ENCODE measurements around the gene NET1.

NET1 gene

GRCh38 chr10:5496261-5497250, 84.2 kb downstream of the NET1 start:
- peaks cover 16% of the 10 kb centered on the region for H3K9me3 ChIP-seq (ENCODE audit: control insufficient read depth, insufficient read depth, low read depth, low read length)
- no peaks in the 10 kb centered on the region for H3K36me3 ChIP-seq (ENCODE audit: control insufficient read depth, insufficient read depth, low read length)
- no peak overlapping the region for H3K9ac ChIP-seq (ENCODE audit: low read length)
- H3K4me3 ChIP-seq (ENCODE audit: low read depth, low read length), result no peak overlapping the region
- no peak overlapping the region for H3K27ac ChIP-seq (ENCODE audit: low read depth, low read length)
- H3K4me1 ChIP-seq (ENCODE audit: control insufficient read depth, insufficient read depth, low read length), result peaks cover 5% of the 10 kb centered on the region; the same call in 1 of the 2 replicates
- H3K27me3 ChIP-seq (ENCODE audit: control insufficient read depth, insufficient read depth, low read length), result peaks cover 7% of the 10 kb centered on the region; the same call in 1 of the 2 replicates

- Histone ChIP-seq H3K27me3 (ENCODE audit: control insufficient read depth, insufficient read depth, low read length) (peaks cover 7% of the 10 kb centered on the region; the same call in 1 of the 2 replicates), H3K4me3 (ENCODE audit: low read depth, low read length) (no peak overlapping the region), H3K9ac (ENCODE audit: low read length) (no peak overlapping the region), H3K4me1 (ENCODE audit: control insufficient read depth, insufficient read depth, low read length) (peaks cover 5% of the 10 kb centered on the region; the same call in 1 of the 2 replicates), H3K27ac (ENCODE audit: low read depth, low read length) (no peak overlapping the region), H3K9me3 (ENCODE audit: control insufficient read depth, insufficient read depth, low read depth, low read length) (peaks cover 8% of the 10 kb centered on the region), H3K36me3 (ENCODE audit: control insufficient read depth, insufficient read depth, low read length) (no peaks in the 10 kb centered on the region)
Observed at GRCh38 chr10:5497289-5497688, 84.9 kb downstream of the NET1 start.

GRCh38 chr10:5497948-5498730, 85.8 kb downstream of the NET1 start:
- H3K4me1 ChIP-seq (ENCODE audit: control insufficient read depth, insufficient read depth, low read length), result peaks cover 5% of the 10 kb centered on the region; the same call in 1 of the 2 replicates
- H3K9ac ChIP-seq (ENCODE audit: low read length), result no peak overlapping the region
- no peaks in the 10 kb centered on the region; the same call in 1 of the 2 replicates for H3K9me3 ChIP-seq (ENCODE audit: control insufficient read depth, insufficient read depth, low read depth, low read length)
- no peak overlapping the region for H3K4me3 ChIP-seq (ENCODE audit: low read depth, low read length)
- no peak overlapping the region for H3K27ac ChIP-seq (ENCODE audit: low read depth, low read length)
- H3K36me3 ChIP-seq (ENCODE audit: control insufficient read depth, insufficient read depth, low read length), result no peaks in the 10 kb centered on the region
- peaks cover 7% of the 10 kb centered on the region; the same call in 1 of the 2 replicates for H3K27me3 ChIP-seq (ENCODE audit: control insufficient read depth, insufficient read depth, low read length)

GRCh38 chr10:5498791-5499492, 86.6 kb downstream of the NET1 start:
- Histone ChIP-seq H3K9me3 (ENCODE audit: control insufficient read depth, insufficient read depth, low read depth, low read length) (no peaks in the 10 kb centered on the region), H3K27ac (ENCODE audit: low read depth, low read length) (no peak overlapping the region), H3K27me3 (ENCODE audit: control insufficient read depth, insufficient read depth, low read length) (peaks cover 7% of the 10 kb centered on the region; the same call in 1 of the 2 replicates), H3K36me3 (ENCODE audit: control insufficient read depth, insufficient read depth, low read length) (no peaks in the 10 kb centered on the region), H3K4me1 (ENCODE audit: control insufficient read depth, insufficient read depth, low read length) (peaks cover 5% of the 10 kb centered on the region; the same call in 1 of the 2 replicates), H3K9ac (ENCODE audit: low read length) (no peak overlapping the region), H3K4me3 (ENCODE audit: low read depth, low read length) (no peak overlapping the region)

- Histone ChIP-seq H3K36me3 (ENCODE audit: control insufficient read depth, insufficient read depth, low read length) (no peaks in the 10 kb centered on the region), H3K27ac (ENCODE audit: low read depth, low read length) (no peak within 1 kb of the TSS), H3K27me3 (ENCODE audit: control insufficient read depth, insufficient read depth, low read length) (peaks cover 7% of the 10 kb centered on the region; the same call in 1 of the 2 replicates), H3K4me3 (ENCODE audit: low read depth, low read length) (no peak within 1 kb of the TSS), H3K9ac (ENCODE audit: low read length) (no peak within 1 kb of the TSS), H3K4me1 (ENCODE audit: control insufficient read depth, insufficient read depth, low read length) (peaks cover 5% of the 10 kb centered on the region; the same call in 1 of the 2 replicates), H3K9me3 (ENCODE audit: control insufficient read depth, insufficient read depth, low read depth, low read length) (no peaks in the 10 kb centered on the region)
Observed at GRCh38 chr10:5499493-5500140, 87.3 kb downstream of the NET1 start, which contains the start of gene CALML5. TSS of gene CALML5 (minus strand) at chr10:5499570. CDS start at chr10:5499438, 132 bp downstream.

- H3K9me3 ChIP-seq (ENCODE audit: control insufficient read depth, insufficient read depth, low read depth, low read length), result no peaks in the 10 kb centered on the region
- H3K9ac ChIP-seq (ENCODE audit: low read length), result no peak overlapping the region
- peaks cover 7% of the 10 kb centered on the region; the same call in 1 of the 2 replicates for H3K27me3 ChIP-seq (ENCODE audit: control insufficient read depth, insufficient read depth, low read length)
- H3K27ac ChIP-seq (ENCODE audit: low read depth, low read length), result no peak overlapping the region
- no peaks in the 10 kb centered on the region for H3K36me3 ChIP-seq (ENCODE audit: control insufficient read depth, insufficient read depth, low read length)
- peaks cover 5% of the 10 kb centered on the region; the same call in 1 of the 2 replicates for H3K4me1 ChIP-seq (ENCODE audit: control insufficient read depth, insufficient read depth, low read length)
- no peak overlapping the region for H3K4me3 ChIP-seq (ENCODE audit: low read depth, low read length)
Observed at GRCh38 chr10:5500162-5500670, 87.9 kb downstream of the NET1 start.

- Histone ChIP-seq H3K9me3 (ENCODE audit: control insufficient read depth, insufficient read depth, low read depth, low read length) (no peaks in the 10 kb centered on the region), H3K36me3 (ENCODE audit: control insufficient read depth, insufficient read depth, low read length) (no peaks in the 10 kb centered on the region), H3K4me1 (ENCODE audit: control insufficient read depth, insufficient read depth, low read length) (peaks cover 5% of the 10 kb centered on the region; the same call in 1 of the 2 replicates), H3K27ac (ENCODE audit: low read depth, low read length) (no peak overlapping the region), H3K4me3 (ENCODE audit: low read depth, low read length) (no peak overlapping the region), H3K27me3 (ENCODE audit: control insufficient read depth, insufficient read depth, low read length) (peaks cover 7% of the 10 kb centered on the region; the same call in 1 of the 2 replicates), H3K9ac (ENCODE audit: low read length) (no peak overlapping the region)
Observed at GRCh38 chr10:5500910-5501309, 88.6 kb downstream of the NET1 start.

DNA sequence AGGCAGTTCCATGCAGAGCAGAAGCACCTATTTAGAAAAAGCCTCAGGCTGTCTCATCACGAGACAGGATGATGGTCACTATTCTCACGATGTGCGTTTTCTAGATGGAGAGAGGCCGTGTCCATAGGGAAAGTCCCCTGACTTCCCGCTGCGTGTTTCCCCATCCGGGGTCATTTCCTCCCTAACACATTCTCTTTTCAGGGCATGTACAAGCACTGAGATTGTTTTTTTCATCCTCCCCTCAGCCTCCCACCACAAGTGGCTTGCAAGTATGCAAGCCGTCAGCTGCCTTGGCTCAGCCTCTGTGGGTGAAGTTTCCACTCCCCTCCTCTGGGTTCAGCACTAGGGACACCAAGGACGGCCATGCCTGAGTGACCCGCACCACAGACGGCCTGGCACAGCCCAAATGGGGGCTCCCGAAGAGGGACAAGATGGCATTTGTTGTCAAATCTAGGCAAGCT, 89.7 kb downstream of the NET1 start:
- H3K4me1 ChIP-seq (ENCODE audit: control insufficient read depth, insufficient read depth, low read length), result peaks cover 2% of the 10 kb centered on the region; the same call in 1 of the 2 replicates
- no peaks in the 10 kb centered on the region for H3K9me3 ChIP-seq (ENCODE audit: control insufficient read depth, insufficient read depth, low read depth, low read length)
- H3K4me3 ChIP-seq (ENCODE audit: low read depth, low read length), result no peak overlapping the region
- H3K36me3 ChIP-seq (ENCODE audit: control insufficient read depth, insufficient read depth, low read length), result no peaks in the 10 kb centered on the region
- H3K27me3 ChIP-seq (ENCODE audit: control insufficient read depth, insufficient read depth, low read length), result peaks cover 7% of the 10 kb centered on the region; the same call in 1 of the 2 replicates
- H3K27ac ChIP-seq (ENCODE audit: low read depth, low read length), result no peak overlapping the region
- H3K9ac ChIP-seq (ENCODE audit: low read length), result no peak overlapping the region

- Histone ChIP-seq H3K4me1 (ENCODE audit: control insufficient read depth, insufficient read depth, low read length) (peaks cover 2% of the 10 kb centered on the region; the same call in 1 of the 2 replicates), H3K27me3 (ENCODE audit: control insufficient read depth, insufficient read depth, low read length) (peaks cover 7% of the 10 kb centered on the region; the same call in 1 of the 2 replicates), H3K27ac (ENCODE audit: low read depth, low read length) (no peak overlapping the region), H3K9ac (ENCODE audit: low read length) (no peak overlapping the region), H3K36me3 (ENCODE audit: control insufficient read depth, insufficient read depth, low read length) (no peaks in the 10 kb centered on the region), H3K4me3 (ENCODE audit: low read depth, low read length) (no peak overlapping the region), H3K9me3 (ENCODE audit: control insufficient read depth, insufficient read depth, low read depth, low read length) (no peaks in the 10 kb centered on the region)
Observed at GRCh38 chr10:5502571-5503476, 90.5 kb downstream of the NET1 start.

All from HUES6 (cell line).